GM03348 (cell line): ENCODE measurements around the gene ARHGEF26.

Source experiments
- DNase-seq: peaks from one replicate; pipeline ENCODE4 v3.0.0; 2012; ENCODE audit warnings: low spot score

ARHGEF26 gene

GRCh38 chr3:154113609-154114008 is 7.6 kb upstream of the ARHGEF26 start:
- DNase-seq = no peak

DNA sequence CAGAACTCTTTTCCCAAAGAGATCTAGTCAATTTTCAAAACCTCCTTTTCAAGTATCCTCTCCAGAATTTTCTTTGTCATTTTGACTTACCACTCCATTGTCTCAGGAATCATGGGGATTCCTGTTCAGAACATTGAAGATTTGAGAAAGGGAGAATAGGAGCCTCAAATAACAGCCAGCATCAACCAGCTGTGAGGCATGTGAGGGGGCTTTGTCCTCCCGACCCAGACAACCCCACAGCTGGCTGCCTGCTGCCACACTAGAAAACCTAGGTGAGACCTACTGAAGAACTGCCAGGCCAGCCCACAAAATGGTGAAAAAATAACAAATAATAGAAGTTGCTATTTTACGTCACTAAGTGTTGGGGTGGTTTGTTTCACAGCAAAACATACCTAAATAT is 5.9 kb upstream of the ARHGEF26 start:
- no peak for DNase-seq

DNA sequence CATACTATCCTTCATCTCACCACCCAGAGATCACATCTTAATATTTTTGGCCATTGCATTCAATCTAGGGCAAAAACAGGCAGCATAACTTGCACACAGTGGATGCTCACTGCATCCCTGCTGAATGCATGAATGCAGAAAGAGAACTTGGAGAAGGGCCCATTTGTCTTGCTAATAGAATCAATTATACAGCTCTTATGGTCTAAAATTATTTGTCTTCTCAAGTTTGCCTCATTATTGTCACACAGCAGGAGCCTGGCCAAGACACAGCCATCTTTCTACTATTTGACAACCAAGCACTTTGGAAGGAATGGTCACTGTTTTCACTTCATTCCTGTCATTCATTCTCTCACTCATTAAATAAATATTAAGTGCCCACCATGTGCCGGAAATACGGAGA is 1.2 kb upstream of the ARHGEF26 start:
- DNase-seq = no peak

DNA sequence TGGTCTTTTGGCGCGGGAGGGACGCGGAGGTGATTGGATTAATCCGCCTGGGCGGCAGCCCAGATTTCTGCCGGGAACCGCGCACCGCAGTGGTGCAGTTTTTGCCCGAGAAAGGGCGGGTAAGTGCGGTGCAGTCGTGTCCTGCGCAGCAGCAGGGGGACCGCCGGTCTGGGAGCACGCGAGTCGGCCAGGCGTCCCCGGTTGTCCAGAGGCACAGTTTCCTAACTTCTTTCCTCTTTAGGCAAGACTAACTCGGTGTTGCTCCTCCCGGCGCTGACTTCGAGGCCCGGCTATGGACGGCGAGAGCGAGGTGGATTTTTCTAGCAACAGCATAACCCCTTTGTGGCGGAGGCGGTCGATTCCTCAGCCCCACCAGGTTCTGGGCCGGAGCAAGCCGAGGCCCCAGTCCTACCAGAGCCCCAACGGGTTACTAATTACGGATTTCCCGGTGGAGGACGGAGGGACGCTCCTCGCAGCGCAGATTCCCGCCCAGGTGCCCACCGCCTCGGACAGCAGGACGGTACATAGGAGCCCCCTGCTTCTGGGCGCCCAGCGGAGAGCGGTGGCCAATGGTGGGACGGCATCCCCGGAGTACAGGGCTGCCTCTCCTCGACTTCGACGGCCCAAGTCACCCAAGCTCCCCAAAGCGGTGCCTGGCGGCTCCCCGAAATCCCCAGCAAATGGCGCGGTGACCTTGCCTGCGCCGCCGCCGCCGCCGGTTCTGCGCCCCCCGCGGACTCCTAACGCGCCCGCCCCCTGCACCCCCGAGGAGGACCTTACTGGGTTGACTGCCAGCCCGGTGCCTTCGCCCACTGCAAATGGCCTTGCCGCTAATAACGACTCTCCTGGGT is 736 bp downstream of the ARHGEF26 start:
- peak; percentile 69 for DNase-seq

- peak; percentile 13 for DNase-seq
These were observed 1.3 kb downstream of the ARHGEF26 start for GRCh38 chr3:154122552-154122911.

DNA sequence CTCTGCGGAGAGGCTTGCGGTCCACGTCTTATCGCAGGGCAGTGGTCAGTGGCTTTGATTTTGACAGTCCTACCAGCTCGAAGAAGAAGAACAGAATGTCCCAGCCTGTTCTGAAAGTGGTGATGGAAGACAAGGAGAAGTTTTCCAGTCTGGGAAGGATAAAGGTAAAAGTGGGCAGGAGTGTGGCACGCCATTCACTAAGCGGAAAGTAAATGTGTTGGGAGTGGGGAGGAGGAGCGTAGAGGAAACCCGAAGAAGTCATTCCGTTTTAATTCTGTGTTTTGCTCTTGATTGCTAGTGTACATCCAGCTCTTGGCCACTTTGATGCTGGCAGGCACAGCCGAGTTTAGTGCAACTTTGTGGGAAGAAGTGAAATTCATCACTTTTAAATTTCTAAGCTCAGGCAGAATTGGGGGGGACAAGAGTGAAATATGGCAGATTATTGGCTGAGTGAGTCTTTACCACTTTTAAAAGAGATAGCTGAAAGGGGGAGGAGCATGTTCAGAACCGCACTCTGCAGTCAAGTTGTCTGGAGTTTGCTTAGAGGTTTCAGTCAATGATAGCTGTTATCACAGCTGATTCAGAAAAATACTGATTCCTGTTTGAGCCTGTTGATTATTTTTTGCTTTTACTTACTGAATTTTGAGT is 1.8 kb downstream of the ARHGEF26 start:
- DNase-seq = peak; percentile 26

- no peak for DNase-seq
These were observed 2.7 kb downstream of the ARHGEF26 start for GRCh38 chr3:154123906-154124305.

GRCh38 chr3:154125378-154126030 is 4.3 kb downstream of the ARHGEF26 start:
- no peak for DNase-seq

GRCh38 chr3:154126651-154127050 is 5.5 kb downstream of the ARHGEF26 start:
- DNase-seq = no peak

- peak; percentile 20 for DNase-seq
These were observed 8.4 kb downstream of the ARHGEF26 start for GRCh38 chr3:154129625-154130024.

- DNase-seq = no peak
These were observed 9.3 kb downstream of the ARHGEF26 start for GRCh38 chr3:154130540-154130939.

DNA sequence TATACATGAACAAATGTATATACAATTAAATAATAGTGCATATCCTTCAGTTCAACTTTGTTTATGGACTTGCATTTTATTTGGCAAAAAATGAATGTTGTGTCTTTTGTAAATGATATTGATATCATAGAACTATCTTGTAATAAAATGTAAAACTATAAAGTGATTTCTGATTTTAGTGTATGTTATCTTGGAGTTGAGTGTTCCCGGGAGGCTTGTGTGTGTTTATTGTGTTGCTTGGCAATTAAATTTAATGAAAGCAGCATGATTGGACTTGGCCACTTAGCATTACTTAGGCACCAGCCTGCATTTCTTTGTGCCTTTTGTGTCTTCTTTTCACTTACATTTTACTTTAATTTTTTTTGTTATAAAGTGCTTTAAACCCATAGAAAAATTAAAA is 10.6 kb downstream of the ARHGEF26 start:
- no peak for DNase-seq

DNA sequence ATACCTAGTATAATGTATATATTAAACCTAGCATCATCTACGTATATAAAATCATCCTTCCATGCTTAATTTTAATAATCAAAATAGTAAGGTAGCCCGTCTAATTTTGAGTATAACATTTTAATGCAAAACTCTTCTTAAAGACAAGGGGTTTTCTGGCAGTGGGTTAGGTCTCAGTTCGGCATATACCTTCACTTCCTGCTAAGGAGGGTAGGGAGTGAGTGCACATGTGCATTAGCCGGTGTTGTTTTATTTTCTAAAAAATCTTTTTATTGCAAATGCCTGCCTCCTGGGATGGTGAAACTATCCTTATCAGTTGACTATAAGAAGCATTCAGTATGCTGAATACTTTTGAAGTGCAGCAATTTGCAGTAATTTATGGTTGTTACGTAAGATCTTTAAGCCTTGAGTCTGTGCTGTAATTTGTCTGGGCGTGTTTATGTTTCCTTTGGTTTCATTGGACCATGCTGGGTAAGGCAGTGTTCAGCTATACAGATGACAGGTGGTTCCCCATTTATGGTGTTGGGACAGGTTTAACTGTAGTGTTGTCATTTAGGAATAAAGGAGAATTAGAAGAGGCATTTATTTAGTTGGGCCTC is 11.7 kb downstream of the ARHGEF26 start:
- no peak for DNase-seq

GRCh38 chr3:154135511-154136173 is 14.5 kb downstream of the ARHGEF26 start:
- DNase-seq = no peak

GRCh38 chr3:154137036-154137435 is 15.8 kb downstream of the ARHGEF26 start:
- DNase-seq = no peak

- no peak for DNase-seq
These were observed 18.8 kb downstream of the ARHGEF26 start for GRCh38 chr3:154139996-154140436.

DNA sequence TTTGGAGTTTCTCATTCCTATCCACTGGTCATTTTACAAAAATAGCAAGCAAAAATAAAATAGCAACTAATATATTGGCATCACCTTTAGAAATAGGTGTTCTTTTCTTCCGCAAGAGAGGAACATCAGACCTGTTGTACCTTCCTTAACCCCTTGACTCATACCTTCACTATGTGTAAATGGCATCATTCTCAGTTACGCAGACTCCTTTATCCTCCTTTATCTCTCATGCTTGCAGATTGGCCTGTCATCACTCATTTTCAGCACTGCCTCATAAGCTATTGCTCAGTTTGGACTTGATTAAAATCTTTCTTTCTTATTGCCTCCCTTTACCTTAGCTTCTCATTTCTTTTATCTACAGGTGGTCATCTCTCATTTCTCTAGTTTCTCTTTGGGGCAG is 21.4 kb downstream of the ARHGEF26 start:
- no peak for DNase-seq

GRCh38 chr3:154143873-154144272 is 22.7 kb downstream of the ARHGEF26 start:
- DNase-seq = no peak

DNA sequence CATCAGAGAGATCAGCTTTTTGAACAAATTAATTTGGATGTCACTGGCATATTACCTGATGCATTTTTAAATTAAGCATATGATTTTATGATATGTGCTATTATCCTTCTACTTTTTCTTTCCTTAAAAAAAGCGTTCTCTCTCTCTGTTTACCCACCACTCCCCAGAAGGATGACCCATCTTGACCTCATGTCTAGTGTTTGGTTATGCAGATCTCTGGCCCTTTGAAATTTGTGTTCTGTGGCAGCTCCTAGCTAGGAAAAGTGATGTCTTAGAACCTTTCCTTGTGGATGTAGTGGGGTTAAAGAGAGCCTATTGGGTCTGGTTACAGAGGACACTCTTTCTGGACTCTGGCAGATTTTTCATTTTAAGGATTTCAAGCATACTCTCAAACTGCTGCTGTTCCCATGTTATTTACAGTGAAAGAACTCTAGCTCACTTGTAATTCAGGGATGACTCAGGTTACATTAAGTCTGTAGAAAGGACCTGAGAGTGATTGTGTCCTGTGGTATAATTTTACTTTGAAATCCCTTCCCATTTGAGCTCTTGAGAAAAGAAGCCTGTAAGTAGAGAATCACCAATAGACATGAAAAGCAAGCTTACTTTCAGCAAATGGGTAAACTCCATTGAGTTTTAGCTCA is 23.8 kb downstream of the ARHGEF26 start:
- DNase-seq = no peak

DNA sequence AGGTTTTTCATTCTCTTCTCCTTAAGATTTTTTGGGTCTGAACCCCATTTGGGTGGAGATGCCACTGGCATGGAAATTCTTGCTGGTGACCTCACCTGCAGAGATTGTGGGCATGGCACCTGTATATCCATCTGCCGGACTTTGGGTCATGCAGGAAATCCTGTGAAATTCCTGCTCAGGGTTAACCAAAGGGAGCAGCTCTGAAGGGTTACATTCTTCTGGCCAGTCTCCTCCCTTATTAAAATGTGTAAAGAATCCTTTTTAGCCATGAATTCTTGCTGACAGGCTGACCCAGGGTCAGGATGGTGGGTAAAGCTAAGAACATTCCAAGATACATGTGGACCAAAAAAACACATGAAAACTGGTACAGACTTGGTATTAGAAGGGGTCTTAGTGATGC is 27.4 kb downstream of the ARHGEF26 start:
- DNase-seq = no peak

- DNase-seq = no peak
These were observed 28.1 kb downstream of the ARHGEF26 start for GRCh38 chr3:154149286-154149685.

GRCh38 chr3:154151969-154152368 is 30.8 kb downstream of the ARHGEF26 start:
- peak; percentile 60 for DNase-seq
